Measurements from ENCODE around the gene PAPOLA. TPM values are rescaled to one million over a fixed set of nuclear protein-coding genes. Genes with fewer than 3 reads are reported as not detected.

PAPOLA gene
- total and polyA plus RNA-seq, 8 donors = 140 to 264 (median 232) TPM

DNA sequence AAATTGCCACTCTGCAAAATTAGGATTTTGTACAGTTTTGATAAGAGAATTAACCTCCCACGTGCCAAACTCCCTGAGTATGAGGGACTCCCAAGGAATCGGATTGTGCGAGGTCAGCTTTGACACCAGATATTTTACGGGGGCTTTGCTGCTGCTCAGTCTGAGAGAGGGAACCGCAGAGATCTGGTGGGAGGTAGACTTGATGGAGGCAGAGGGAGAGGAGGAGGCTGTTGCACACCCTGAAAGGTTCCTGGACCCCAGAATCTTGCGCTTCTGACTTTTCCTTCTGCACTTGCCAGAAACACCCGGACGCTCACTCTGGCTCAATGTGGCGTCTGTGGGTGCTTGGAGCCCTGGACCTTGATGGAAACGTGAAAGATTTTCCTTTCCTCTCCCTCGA lies 83.9 kb downstream of the PAPOLA start:
- Histone ChIP-seq H3K27ac (no peak overlapping the region), H3K27me3 (peaks cover 0 to 72% of the 10 kb centered on the region in 2 donors), H3K4me3 (no peak overlapping the region), H3K4me1 (no peaks in the 10 kb centered on the region), H3K9me3 (no peaks in the 10 kb centered on the region), H3K36me3 (no peaks in the 10 kb centered on the region)
- DNase-seq (no peak), ATAC-seq (no peak)
- TF ChIP-seq, protein P1, sequence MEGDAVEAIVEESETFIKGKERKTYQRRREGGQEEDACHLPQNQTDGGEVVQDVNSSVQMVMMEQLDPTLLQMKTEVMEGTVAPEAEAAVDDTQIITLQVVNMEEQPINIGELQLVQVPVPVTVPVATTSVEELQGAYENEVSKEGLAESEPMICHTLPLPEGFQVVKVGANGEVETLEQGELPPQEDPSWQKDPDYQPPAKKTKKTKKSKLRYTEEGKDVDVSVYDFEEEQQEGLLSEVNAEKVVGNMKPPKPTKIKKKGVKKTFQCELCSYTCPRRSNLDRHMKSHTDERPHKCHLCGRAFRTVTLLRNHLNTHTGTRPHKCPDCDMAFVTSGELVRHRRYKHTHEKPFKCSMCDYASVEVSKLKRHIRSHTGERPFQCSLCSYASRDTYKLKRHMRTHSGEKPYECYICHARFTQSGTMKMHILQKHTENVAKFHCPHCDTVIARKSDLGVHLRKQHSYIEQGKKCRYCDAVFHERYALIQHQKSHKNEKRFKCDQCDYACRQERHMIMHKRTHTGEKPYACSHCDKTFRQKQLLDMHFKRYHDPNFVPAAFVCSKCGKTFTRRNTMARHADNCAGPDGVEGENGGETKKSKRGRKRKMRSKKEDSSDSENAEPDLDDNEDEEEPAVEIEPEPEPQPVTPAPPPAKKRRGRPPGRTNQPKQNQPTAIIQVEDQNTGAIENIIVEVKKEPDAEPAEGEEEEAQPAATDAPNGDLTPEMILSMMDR (IDR thresholded peaks at IDR 0.05) = no peak
- intact Hi-C loops (cut with DNase I) = no loop called here

DNA sequence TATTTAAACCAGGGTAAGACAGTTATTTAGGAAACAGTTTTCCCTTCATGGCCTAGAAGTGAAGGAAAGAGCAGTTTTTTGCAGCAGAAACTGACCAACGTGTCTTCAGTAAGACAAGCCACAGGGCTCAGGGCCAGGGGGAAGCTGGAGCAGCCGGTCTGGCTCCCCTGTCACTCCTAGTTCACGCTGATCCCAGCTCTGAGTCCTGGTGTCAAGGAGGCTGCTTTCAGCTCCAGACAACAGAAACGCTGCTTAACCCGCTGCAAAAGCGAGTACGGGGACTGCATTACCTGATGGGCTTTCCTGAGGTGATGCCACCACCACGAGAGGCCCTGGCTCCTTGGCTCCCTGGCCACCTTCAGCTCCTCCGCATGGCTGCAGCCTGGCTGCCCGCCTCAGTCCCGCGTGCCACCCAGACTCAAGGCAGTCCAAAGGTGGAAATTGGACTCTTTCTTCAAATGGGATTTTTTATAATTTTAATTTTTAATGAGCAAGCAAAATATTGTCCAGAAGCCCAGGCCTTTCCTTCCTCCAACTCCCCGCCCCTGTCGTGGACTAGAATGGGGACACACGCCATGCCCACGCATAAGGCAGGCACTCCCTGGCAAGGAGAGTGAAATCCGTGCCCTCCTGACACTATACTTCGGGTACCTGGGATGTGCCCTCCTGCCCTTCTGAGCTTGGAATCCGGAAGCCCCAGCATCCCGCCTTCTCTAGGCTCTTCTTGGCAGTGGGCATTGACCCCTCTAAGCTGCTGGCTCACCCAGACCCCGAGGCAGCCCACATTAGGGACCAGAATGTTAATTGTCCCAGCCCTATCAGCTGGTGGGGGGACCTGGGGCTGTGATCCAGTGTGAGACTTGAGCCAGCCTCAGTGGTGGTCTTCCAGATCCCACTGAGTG lies 85.0 kb downstream of the PAPOLA start:
- ATAC-seq = peak; percentile 24
- intact Hi-C loops (cut with DNase I) = no loop called here
- DNase-seq = peak in 2 of 4 donors; percentile 74 to 84
- Histone ChIP-seq H3K27me3 (peaks cover 0 to 82% of the 10 kb centered on the region in 2 donors), H3K4me3 (no peak overlapping the region), H3K9me3 (no peaks in the 10 kb centered on the region), H3K27ac (no peak overlapping the region), H3K36me3 (no peaks in the 10 kb centered on the region), H3K4me1 (no peaks in the 10 kb centered on the region)
- TF ChIP-seq, protein P1 (IDR thresholded peaks at IDR 0.05) = no peak

DNA sequence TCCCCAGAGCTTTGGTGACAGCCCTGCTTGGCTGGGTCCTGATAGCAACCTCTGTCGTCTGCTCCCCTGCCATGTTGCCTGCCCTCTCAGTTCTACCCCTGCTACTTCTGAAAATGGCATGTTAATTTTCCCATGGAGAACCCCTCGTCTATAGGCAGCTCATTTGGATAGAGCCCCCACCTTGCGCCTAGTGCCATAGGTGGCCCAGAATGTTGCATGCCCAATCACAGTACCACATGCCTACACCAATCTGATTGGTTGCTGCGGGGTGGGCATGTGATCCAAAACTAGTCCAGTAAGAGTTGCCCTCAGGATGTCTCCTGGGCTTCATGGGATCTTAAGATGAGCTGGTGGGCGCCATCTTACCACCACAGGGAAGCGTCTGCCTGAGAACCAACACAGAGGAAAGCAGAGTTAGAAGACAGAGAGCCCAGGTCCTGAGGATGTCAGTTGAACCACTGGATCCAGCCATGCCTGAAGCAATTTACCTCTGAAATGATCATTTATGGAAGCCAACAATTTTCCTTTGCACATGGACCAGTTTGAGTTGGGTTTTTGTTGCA lies 85.7 kb downstream of the PAPOLA start:
- Histone ChIP-seq H3K4me3 (no peak overlapping the region), H3K27me3 (peaks cover 6 to 88% of the 10 kb centered on the region in 2 donors), H3K36me3 (no peaks in the 10 kb centered on the region), H3K9me3 (no peaks in the 10 kb centered on the region), H3K27ac (no peak overlapping the region), H3K4me1 (peaks cover 0 to 4% of the 10 kb centered on the region in 2 donors)
- intact Hi-C loops (cut with DNase I) = no loop called here
- DNase-seq = no peak
- no peak for ATAC-seq
- TF ChIP-seq, protein P1 (IDR thresholded peaks at IDR 0.05) = no peak

DNA sequence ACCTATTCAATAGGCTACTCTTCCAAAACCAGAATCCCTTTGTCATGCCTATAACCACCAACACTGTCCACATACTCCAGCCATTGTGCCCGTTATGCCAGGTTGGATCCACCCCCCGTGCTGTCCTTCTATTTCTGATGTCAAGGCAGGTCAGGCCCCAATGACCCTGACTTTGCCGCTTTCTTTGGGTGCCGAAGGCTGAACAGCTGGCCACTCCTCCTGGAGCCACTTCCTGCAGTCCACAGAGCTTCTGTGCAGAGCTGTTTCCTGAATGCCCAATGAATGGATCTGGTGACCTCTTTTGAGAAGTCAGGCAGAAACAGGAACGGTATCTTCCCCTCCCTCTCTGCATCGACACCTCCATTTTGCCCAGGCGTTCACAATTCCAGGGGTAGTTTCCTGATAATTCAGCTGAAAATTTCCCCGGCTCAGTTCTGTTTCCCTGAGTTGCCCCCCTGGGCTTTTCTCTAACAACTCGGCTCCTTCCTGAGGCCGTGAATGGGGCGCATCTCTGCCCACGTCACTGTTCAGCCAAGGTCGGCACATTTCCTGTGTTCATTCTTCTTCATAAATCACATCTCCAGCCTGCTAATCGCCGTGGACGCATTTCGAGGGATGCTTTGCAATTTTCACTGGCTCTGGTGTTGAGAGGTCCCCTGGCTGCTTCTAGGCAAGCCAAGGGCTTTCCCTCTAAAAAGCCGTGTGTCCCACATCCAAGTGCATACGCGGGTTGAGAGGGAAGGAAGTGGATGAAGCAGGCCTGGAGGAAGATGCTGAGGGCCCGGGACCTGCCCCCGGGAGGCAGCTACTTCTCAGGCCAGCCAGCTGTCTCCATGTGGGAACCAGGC lies 86.5 kb downstream of the PAPOLA start:
- DNase-seq = no peak
- no peak overlapping the region for H3K27ac ChIP-seq
- peaks cover 8 to 88% of the 10 kb centered on the region in 2 donors for H3K27me3 ChIP-seq
- intact Hi-C loops (cut with DNase I) = no loop called here
- H3K36me3 ChIP-seq = no peaks in the 10 kb centered on the region
- TF ChIP-seq, protein P1 (IDR thresholded peaks at IDR 0.05) = no peak
- H3K9me3 ChIP-seq = no peaks in the 10 kb centered on the region
- peaks cover 0 to 5% of the 10 kb centered on the region in 2 donors for H3K4me1 ChIP-seq
- H3K4me3 ChIP-seq = no peak overlapping the region
- ATAC-seq = no peak
